GM12878 (cell line): Measurements from ENCODE around the gene RCAN2. TPM values are rescaled to one million over a fixed set of nuclear protein-coding genes. Genes with fewer than 3 reads are reported as not detected.

Experiments
- ATAC-seq: fragments of 200-7000 bp; cut with Tn5 transposase; 3 replicates; pipeline ENCODE4 v1.9.1; 2020; ENCODE audit warnings: mild to moderate bottlenecking, moderate library complexity
- BruUV-seq: library from RNA; stranded (reverse); fragments of 400-500 nt; replicated peaks from 2 replicates; lab custom pipeline; 2021; lab: Mats Ljungman, UMichigan
- CTCF ChIA-PET: fragments of 300-600 bp; sonication (Branson Sonifier 250); formaldehyde crosslinking; extraction: SDS; loops from one replicate; lab custom pipeline; 2021; ENCODE audit warnings: inconsistent platforms; lab: Yijun Ruan, JAX
- POLR2A ChIA-PET: fragments of 350-600 bp; formaldehyde crosslinking; extraction: SDS; loops from one replicate; lab custom pipeline; 2021; ENCODE audit warnings: inconsistent platforms; lab: Charles Lee
- RAD21 ChIA-PET: fragments of 300-600 bp; sonication (Branson Sonifier 250); formaldehyde crosslinking; loops from one replicate; lab custom pipeline; 2023; ENCODE audit warnings: antibody characterized with exemption; ENCODE audit not compliant: unreplicated experiment; lab: Charles Lee
- SMC1A ChIA-PET: fragments of 300-600 bp; sonication (Branson Sonifier 250); formaldehyde crosslinking; loops from one replicate; lab custom pipeline; 2023; ENCODE audit not compliant: unreplicated experiment, uncharacterized antibody; lab: Charles Lee
- DNase-seq: peaks from one replicate; pipeline ENCODE4 v3.0.0-alpha.2; 2011; ENCODE audit warnings: low read depth, low spot score
- FAIRE-seq: peaks from 3 replicates; lab custom pipeline; 2011; peaks lifted over from hg19 to GRCh38; lab: Jason Lieb, UNC
- H2AFZ ChIP-seq: 2 replicates; pipeline ENCODE4 v1.6.0; 2011; ENCODE audit warnings: low read depth, low read length, control low read depth; ENCODE audit not compliant: control insufficient read depth
- H3K27ac ChIP-seq: 2 replicates; pipeline ENCODE4 v1.5.1; 2011; ENCODE audit warnings: control low read depth; ENCODE audit not compliant: control insufficient read depth, insufficient read depth
- H3K27me3 ChIP-seq, 2 experiments: replicated peaks in 1 of 2; 2 replicates each; pipeline versions ENCODE4 v1.6.0 to v1.6.1; 2011; ENCODE audit warnings: low read length in 1 of 2; ENCODE audit not compliant: control insufficient read depth in 2 of 2, insufficient read depth in 2 of 2
- H3K36me3 ChIP-seq, 2 experiments: 2 replicates each; pipeline ENCODE4 v1.5.1; 2011; ENCODE audit warnings: low read length in 1 of 2; ENCODE audit not compliant: control insufficient read depth in 2 of 2, insufficient read depth in 2 of 2
- H3K4me1 ChIP-seq: 2 replicates; pipeline ENCODE4 v1.6.1; 2011; ENCODE audit warnings: mild to moderate bottlenecking, low read length, moderate library complexity, mixed read lengths; ENCODE audit not compliant: control insufficient read depth, insufficient read depth
- H3K4me2 ChIP-seq: 2 replicates; pipeline ENCODE4 v1.6.0; 2011; ENCODE audit warnings: control low read depth; ENCODE audit not compliant: control insufficient read depth, insufficient read depth
- H3K4me3 ChIP-seq: fragments of 200-600 bp; sonication (generic); 2 replicates; pipeline ENCODE4 v1.5.1; 2016
- H3K79me2 ChIP-seq: 2 replicates; pipeline ENCODE4 v1.6.0; 2011; ENCODE audit warnings: low read length; ENCODE audit not compliant: control insufficient read depth, insufficient read depth
- H3K9ac ChIP-seq: 2 replicates; pipeline ENCODE4 v1.8.0; 2011; ENCODE audit warnings: low read length, control low read depth, mixed read lengths; ENCODE audit not compliant: control insufficient read depth, insufficient read depth
- H3K9me3 ChIP-seq: replicated peaks from 3 replicates; pipeline ENCODE4 v1.5.1; 2011; ENCODE audit warnings: mild to moderate bottlenecking, low read length; ENCODE audit not compliant: control insufficient read depth, insufficient read depth
- H4K20me1 ChIP-seq: 2 replicates; pipeline ENCODE4 v1.6.0; 2011; ENCODE audit not compliant: control insufficient read depth, insufficient read depth
- BACH1 ChIP-seq: fragments of 450-650 bp; IDR thresholded peaks from 2 replicates; pipeline ENCODE4 v1.6.1; 2017; ENCODE audit warnings: mild to moderate bottlenecking, borderline replicate concordance
- BMI1 ChIP-seq: fragments of 450-650 bp; IDR thresholded peaks from 2 replicates; pipeline ENCODE4 v1.6.1; 2016; ENCODE audit warnings: mild to moderate bottlenecking, moderate library complexity, borderline replicate concordance
- CEBPB ChIP-seq, 2 experiments: fragments of 150-350 bp in 1 of 2; IDR thresholded peaks; 2 replicates each; pipeline ENCODE4 v1.6.1; 2012 to 2014; ENCODE audit warnings: low read depth in 2 of 2, low read length in 2 of 2, borderline replicate concordance in 1 of 2, inconsistent platforms in 1 of 2
- CHD4 ChIP-seq: fragments of 200-600 bp; sonication (generic); IDR thresholded peaks from 2 replicates; pipeline ENCODE4 v1.6.1; 2016; ENCODE audit warnings: mild to moderate bottlenecking
- EP300 ChIP-seq, 2 experiments: fragments of 150-350 bp in 1 of 2; IDR thresholded peaks; 2 replicates each; pipeline ENCODE4 v1.6.1; 2011 to 2012; ENCODE audit warnings: low read depth in 2 of 2, low read length in 2 of 2, borderline replicate concordance in 1 of 2, improper control_type of control experiment in 1 of 2, inconsistent platforms in 1 of 2; ENCODE audit not compliant: control insufficient read depth in 1 of 2
- EZH2 ChIP-seq: IDR thresholded peaks from 2 replicates; pipeline ENCODE4 v1.6.1; 2012; ENCODE audit warnings: low read depth, mild to moderate bottlenecking, control low read depth, inconsistent platforms, low read length, borderline replicate concordance; ENCODE audit not compliant: control insufficient read depth
- HDAC2 ChIP-seq: fragments of 200-600 bp; sonication (generic); IDR thresholded peaks from 2 replicates; pipeline ENCODE4 v1.6.1; 2017
- IRF5 ChIP-seq: fragments of 450-650 bp; IDR thresholded peaks from 2 replicates; pipeline ENCODE4 v1.6.1; 2017; ENCODE audit warnings: borderline replicate concordance
- MLLT1 ChIP-seq: fragments of 450-650 bp; IDR thresholded peaks from 2 replicates; pipeline ENCODE4 v1.6.1; 2016; ENCODE audit warnings: mild to moderate bottlenecking
- NR2C1 ChIP-seq: fragments of 450-650 bp; IDR thresholded peaks from 2 replicates; pipeline ENCODE4 v1.6.1; 2017; ENCODE audit warnings: antibody characterized with exemption, mild to moderate bottlenecking, moderate library complexity
- RBBP5 ChIP-seq: fragments of 200-600 bp; sonication (generic); conservative IDR thresholded peaks from 2 replicates; pipeline ENCODE4 v1.6.1; 2016
- SREBF2 ChIP-seq: IDR thresholded peaks from 2 replicates; pipeline ENCODE4 v1.6.1; 2012; ENCODE audit warnings: mild to moderate bottlenecking, low read length
- TAF1 ChIP-seq: IDR thresholded peaks from 2 replicates; pipeline ENCODE4 v1.6.1; 2011; ENCODE audit warnings: mild to moderate bottlenecking, low read depth, low read length, borderline replicate concordance
- ZNF622 ChIP-seq: fragments of 450-650 bp; IDR thresholded peaks from 2 replicates; pipeline ENCODE4 v1.6.1; 2017; ENCODE audit warnings: mild to moderate bottlenecking, inconsistent platforms
- ZNF687 ChIP-seq: fragments of 450-650 bp; IDR thresholded peaks from 2 replicates; pipeline ENCODE4 v1.6.1; 2017; ENCODE audit warnings: mild to moderate bottlenecking, moderate library complexity
- WGBS: methylation state at CpG from one replicate; pipeline ENCODE4 v1.1.6; 2016; ENCODE audit warnings: low lambda C conversion rate; ENCODE audit not compliant: insufficient replicate concordance, insufficient coverage; ENCODE audit errors: missing lambda C conversion rate; 5-methylcytosine and 5-hydroxymethylcytosine counted together
- in situ Hi-C: fragments of 300-500 bp; cut with MboI; formaldehyde crosslinking; loops from 9 replicates; pipeline ENCODE4 v1.14.3; 2018; ENCODE audit warnings: mixed read lengths
- intact Hi-C: fragments of 100-400 bp; cut with micrococcal nuclease; formaldehyde crosslinking; loops from one replicate; pipeline ENCODE4 v1.14.2; 2022; ENCODE audit not compliant: unreplicated experiment
- polyA plus RNA-seq, 11 experiments: library from polyadenylated mRNA; depleted of rRNA in 4 of 11; unstranded in 6 of 11; stranded (reverse) in 5 of 11; fragments of >200 nt; fragmentation: Nextera tagmentation in 4 of 11; fragmentation: Illumina TruSeq in 1 of 11; extraction: Ambion mirVana in 4 of 11; extraction: Trizol in 1 of 11; gene quantifications; 1 replicate in 1 of 11; 2 replicates in 10 of 11; pipeline versions ENCODE4 v1.2.1 to v1.2.3, GENCODE V29; 2011 to 2016; ENCODE audit warnings: inconsistent platforms in 2 of 11, missing spikeins in 2 of 11, low read depth in 1 of 11
- total RNA-seq, 4 experiments: library from RNA; depleted of rRNA in 3 of 4; stranded (reverse); fragments of >200 nt in 3 of 4; fragmentation: Illumina TruSeq in 1 of 4; extraction: Trizol in 1 of 4; gene quantifications; 2 replicates each; pipeline versions ENCODE4 v1.2.1 to v1.2.3, GENCODE V29; 2013 to 2021

Gene RCAN2
- total and polyA plus RNA-seq, 10 of the 15 experiments (the other 5 are each of a cell fraction or from before 2014, with no cell fraction given): 0.06 TPM; not detected in 9

GRCh38 chr6:46420921-46421638 lies 70.2 kb downstream of the RCAN2 start:
- no peak overlapping the region for H3K9ac ChIP-seq
- SMC1A ChIA-PET: no interaction called here
- H4K20me1 ChIP-seq: no peaks in the 10 kb centered on the region
- H3K27me3 ChIP-seq: no peaks in the 10 kb centered on the region
- POLR2A ChIA-PET: no interaction called here
- in situ Hi-C loops: loop anchor here (10.0 kb wide), 1 partner anchor 354 kb away; no protein-coding TSS in a partner anchor
- RAD21 ChIA-PET: interaction anchor here (1.5 kb wide), 2 partner anchors 9 to 204 kb away, joined by 4 read pairs; no protein-coding TSS in a partner anchor
- WGBS: 10% methylated on average over 3 of the region's 3 CpGs
- DNase-seq (no peak), ATAC-seq (no peak), FAIRE-seq (no peak)
- intact Hi-C loops: loop anchor here (2.0 to 10.0 kb wide), 2 partner anchors 574 to 626 kb away; no protein-coding TSS in a partner anchor
- no peak overlapping the region for H3K4me2 ChIP-seq
- H3K9me3 ChIP-seq: no peaks in the 10 kb centered on the region
- no peak overlapping the region for H2AFZ ChIP-seq
- H3K36me3 ChIP-seq: no peaks in the 10 kb centered on the region
- no peak for TF ChIP-seq EP300 (IDR thresholded peaks at IDR 0.05; ENCODE audit: borderline replicate concordance in 1 of 2, control insufficient read depth in 1 of 2, low read depth in 2 of 2, low read length in 2 of 2)
- no peak for TF ChIP-seq EZH2
- TF ChIP-seq BACH1: no peak
- no peak for TF ChIP-seq TAF1
- TF ChIP-seq MLLT1: no peak
- no peak for TF ChIP-seq ZNF687
- TF ChIP-seq ZNF622: no peak
- no peak for TF ChIP-seq NR2C1
- TF ChIP-seq HDAC2: no peak
- TF ChIP-seq SREBF2: no peak
- TF ChIP-seq CEBPB (IDR thresholded peaks at IDR 0.05; ENCODE audit: borderline replicate concordance in 1 of 2, low read depth in 2 of 2, low read length in 2 of 2): no peak
- TF ChIP-seq RBBP5: no peak
- no peak for TF ChIP-seq CHD4
- no peak for TF ChIP-seq IRF5
- no peak for TF ChIP-seq BMI1
- BruUV-seq: no TSS peak
- H3K27ac ChIP-seq: no peak overlapping the region
- H3K79me2 ChIP-seq: no peaks in the 10 kb centered on the region
- CTCF ChIA-PET: interaction anchor here (1.1 to 1.4 kb wide), 2 partner anchors 10 to 201 kb away, joined by 3 to 4 read pairs; no protein-coding TSS in a partner anchor
- no peak overlapping the region for H3K4me3 ChIP-seq
- no peaks in the 10 kb centered on the region for H3K4me1 ChIP-seq
